ENCODE data around the gene IRF2BP2. TPM values are rescaled to one million over a fixed set of nuclear protein-coding genes. Genes with fewer than 3 reads are reported as not detected.
A peak's percentile ranks its signal among the peaks of the same experiment; 100 is the strongest.

IRF2BP2 gene
- total RNA-seq, 1 donor from 2014 or later: 80.3 TPM

DNA sequence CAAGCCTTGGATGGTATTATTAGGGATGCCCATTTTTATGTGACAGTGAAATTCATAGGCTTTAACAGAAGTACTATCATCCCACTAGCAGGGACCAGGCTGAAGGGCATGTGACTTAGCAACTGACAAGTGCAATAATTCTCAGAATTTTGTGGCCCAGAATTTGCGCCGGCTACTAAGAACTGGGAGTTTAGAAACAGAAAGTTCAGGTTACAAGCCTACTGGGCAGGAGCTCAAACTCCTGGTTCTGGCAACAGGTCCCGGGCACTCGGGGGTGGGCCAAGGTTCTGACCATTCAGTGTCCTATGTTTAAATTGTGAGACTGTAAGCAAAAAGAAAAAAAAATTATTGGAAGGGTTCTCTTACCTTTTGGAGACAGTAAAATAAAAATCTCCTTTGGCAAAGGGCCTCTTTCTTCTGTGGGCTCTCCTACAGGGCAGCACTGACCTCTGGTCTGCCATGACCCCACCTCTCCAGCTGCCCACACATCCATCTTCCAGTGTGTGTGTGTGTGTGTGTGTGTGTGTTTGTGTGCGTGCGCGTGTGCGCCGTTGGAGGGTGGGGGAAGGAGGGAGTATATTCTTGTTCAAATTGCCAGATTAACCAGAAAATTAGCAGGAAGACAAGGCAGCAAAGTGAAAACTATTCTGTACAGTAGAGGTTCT lies 26.1 kb downstream of the IRF2BP2 start:
- no peak for FAIRE-seq
- DNase-seq (ENCODE audit: low read depth): no peak
- TF ChIP-seq, protein P1, sequence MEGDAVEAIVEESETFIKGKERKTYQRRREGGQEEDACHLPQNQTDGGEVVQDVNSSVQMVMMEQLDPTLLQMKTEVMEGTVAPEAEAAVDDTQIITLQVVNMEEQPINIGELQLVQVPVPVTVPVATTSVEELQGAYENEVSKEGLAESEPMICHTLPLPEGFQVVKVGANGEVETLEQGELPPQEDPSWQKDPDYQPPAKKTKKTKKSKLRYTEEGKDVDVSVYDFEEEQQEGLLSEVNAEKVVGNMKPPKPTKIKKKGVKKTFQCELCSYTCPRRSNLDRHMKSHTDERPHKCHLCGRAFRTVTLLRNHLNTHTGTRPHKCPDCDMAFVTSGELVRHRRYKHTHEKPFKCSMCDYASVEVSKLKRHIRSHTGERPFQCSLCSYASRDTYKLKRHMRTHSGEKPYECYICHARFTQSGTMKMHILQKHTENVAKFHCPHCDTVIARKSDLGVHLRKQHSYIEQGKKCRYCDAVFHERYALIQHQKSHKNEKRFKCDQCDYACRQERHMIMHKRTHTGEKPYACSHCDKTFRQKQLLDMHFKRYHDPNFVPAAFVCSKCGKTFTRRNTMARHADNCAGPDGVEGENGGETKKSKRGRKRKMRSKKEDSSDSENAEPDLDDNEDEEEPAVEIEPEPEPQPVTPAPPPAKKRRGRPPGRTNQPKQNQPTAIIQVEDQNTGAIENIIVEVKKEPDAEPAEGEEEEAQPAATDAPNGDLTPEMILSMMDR (IDR thresholded peaks at IDR 0.05; ENCODE audit: insufficient read depth, low read length, severe bottlenecking): no peak
- no peaks in the 10 kb centered on the region for H3K36me3 ChIP-seq (ENCODE audit: control insufficient read depth, insufficient read depth, low read length)
- no peak overlapping the region for H3K4me3 ChIP-seq (ENCODE audit: low read depth, low read length)
- H3K27me3 ChIP-seq (ENCODE audit: control insufficient read depth, insufficient read depth, low read length): no peaks in the 10 kb centered on the region

DNA sequence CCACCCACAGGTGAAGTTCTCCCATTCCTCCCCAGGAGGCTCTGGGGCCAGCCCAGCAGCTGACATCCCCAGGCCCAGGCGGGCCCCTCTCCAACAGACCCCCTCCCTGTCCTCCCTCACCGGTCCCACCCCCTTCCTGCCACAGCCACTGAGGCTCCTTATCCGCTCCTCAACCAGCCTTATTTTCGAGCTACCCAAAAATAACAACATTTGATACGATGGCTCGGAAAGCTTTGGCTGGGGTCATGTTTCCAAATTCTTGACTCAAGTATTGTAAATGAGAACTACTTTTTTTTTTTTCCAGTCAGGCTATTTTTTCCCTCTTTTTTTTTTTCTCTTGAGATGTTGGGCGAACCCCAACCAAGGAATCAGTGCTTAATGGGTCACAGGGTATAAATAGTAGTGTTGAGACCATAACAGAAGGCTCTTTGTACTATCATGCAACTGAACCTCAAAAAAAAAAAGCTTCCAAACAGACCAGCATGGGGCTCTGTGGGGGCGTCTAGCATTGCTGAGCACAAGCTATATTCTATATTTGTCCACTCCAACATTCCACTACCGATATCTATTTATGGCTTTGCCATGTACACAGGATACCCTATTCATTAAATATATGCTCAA lies 27.2 kb downstream of the IRF2BP2 start:
- TF ChIP-seq, protein P1 (IDR thresholded peaks at IDR 0.05; ENCODE audit: insufficient read depth, low read length, severe bottlenecking): no peak
- FAIRE-seq (no peak), DNase-seq (ENCODE audit: low read depth) (no peak)
- Histone ChIP-seq H3K27me3 (ENCODE audit: control insufficient read depth, insufficient read depth, low read length) (no peaks in the 10 kb centered on the region), H3K4me3 (ENCODE audit: low read depth, low read length) (no peak overlapping the region), H3K36me3 (ENCODE audit: control insufficient read depth, insufficient read depth, low read length) (no peaks in the 10 kb centered on the region)

DNA sequence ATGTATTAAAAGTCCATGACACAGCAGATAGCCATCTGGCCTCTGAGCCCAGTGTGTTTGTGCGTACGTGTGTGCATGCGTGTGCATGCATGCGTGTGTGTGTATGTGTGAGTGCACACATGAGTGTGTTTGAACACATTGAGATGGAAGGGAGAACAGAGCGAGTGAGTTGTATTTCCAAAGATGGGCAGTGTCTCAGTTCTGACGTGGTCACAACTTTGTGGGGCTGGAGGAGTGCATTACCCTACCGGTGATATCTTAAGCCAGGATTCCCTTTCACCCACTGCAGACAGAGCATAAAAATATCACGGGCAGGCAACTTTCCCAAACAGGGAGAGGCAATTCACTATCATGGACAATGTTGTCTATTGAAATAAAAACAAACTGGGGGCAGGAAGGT lies 27.8 kb downstream of the IRF2BP2 start:
- no peaks in the 10 kb centered on the region for H3K36me3 ChIP-seq (ENCODE audit: control insufficient read depth, insufficient read depth, low read length)
- FAIRE-seq: no peak
- H3K27me3 ChIP-seq (ENCODE audit: control insufficient read depth, insufficient read depth, low read length): no peaks in the 10 kb centered on the region
- DNase-seq (ENCODE audit: low read depth): no peak
- H3K4me3 ChIP-seq (ENCODE audit: low read depth, low read length): no peak overlapping the region
- TF ChIP-seq, protein P1 (IDR thresholded peaks at IDR 0.05; ENCODE audit: insufficient read depth, low read length, severe bottlenecking): no peak

DNA sequence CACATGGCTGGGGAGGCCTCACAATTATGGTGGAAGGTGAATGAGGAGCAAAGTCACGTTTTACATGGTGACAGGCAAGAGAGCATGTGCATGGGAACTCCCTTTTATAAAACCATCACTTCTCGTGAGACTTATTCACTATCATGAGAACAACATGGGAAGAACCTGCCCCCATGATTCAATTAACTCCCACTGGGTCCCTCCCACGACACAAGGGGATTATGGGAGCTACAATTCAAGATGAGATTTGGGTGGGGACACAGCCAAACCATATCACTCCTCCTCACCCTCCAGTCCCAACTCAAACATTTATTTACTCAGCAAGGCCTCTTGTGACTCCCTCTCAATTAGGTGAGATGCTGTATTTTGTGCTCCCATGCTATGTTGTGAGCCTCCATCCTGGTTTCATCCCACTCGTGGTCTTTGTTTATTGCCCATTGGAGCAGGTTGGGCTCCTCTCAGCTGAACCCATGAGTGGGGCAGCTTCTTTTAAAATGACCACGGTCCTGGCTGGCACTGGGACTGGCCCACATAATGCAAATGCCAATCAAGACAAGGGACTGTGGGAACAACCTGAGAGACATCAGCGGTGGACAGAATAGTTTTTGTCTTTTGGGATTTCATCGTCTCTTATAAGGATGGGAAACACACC lies 28.8 kb downstream of the IRF2BP2 start:
- DNase-seq (ENCODE audit: low read depth) (no peak), FAIRE-seq (no peak)
- Histone ChIP-seq H3K27me3 (ENCODE audit: control insufficient read depth, insufficient read depth, low read length) (no peaks in the 10 kb centered on the region), H3K36me3 (ENCODE audit: control insufficient read depth, insufficient read depth, low read length) (no peaks in the 10 kb centered on the region), H3K4me3 (ENCODE audit: low read depth, low read length) (no peak overlapping the region)
- TF ChIP-seq, protein P1 (IDR thresholded peaks at IDR 0.05; ENCODE audit: insufficient read depth, low read length, severe bottlenecking): no peak

DNA sequence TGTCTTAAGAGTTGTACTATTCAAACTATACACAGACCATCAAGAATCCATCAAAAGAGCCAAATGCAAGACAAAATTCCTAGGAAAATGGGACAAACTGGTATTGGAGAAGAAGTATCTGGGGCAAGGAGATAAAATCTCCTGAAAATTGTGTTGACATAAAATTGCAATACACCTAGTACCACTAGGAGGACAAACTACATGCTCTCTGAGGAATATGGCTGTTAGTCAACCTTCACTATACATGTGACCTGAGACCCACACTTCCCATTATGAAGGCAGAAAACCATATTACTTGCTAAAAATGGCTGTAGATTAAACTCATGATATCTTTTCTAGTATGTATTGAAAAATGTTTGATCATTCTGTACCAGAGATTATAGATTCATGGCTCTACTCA lies 30.0 kb downstream of the IRF2BP2 start:
- no peaks in the 10 kb centered on the region for H3K36me3 ChIP-seq (ENCODE audit: control insufficient read depth, insufficient read depth, low read length)
- no peak overlapping the region for H3K4me3 ChIP-seq (ENCODE audit: low read depth, low read length)
- TF ChIP-seq, protein P1 (IDR thresholded peaks at IDR 0.05; ENCODE audit: insufficient read depth, low read length, severe bottlenecking): peak; percentile 34
- FAIRE-seq (no peak), DNase-seq (ENCODE audit: low read depth) (peak; percentile 55)
- no peaks in the 10 kb centered on the region for H3K27me3 ChIP-seq (ENCODE audit: control insufficient read depth, insufficient read depth, low read length)

Measured in bronchial epithelial cell (primary cell).